Loucy (cell line): Measurements from ENCODE around the gene DGKB.

ENCODE experiments used
- H2AFZ ChIP-seq: fragments of 200-600 bp; sonication (generic); 2 replicates; pipeline ENCODE4 v1.6.0; 2016; ENCODE audit warnings: antibody characterized with exemption, mild to moderate bottlenecking, low read length, moderate library complexity
- H3F3A ChIP-seq: fragments of 200-600 bp; 2 replicates; pipeline ENCODE4 v1.6.0; 2016; ENCODE audit warnings: antibody characterized with exemption, low read depth, mild to moderate bottlenecking
- H3K27me3 ChIP-seq: fragments of 200-600 bp; sonication (generic); 2 replicates; pipeline ENCODE4 v1.6.1; 2014; ENCODE audit warnings: low read length, mild to moderate bottlenecking; ENCODE audit not compliant: insufficient read depth, poor library complexity, severe bottlenecking
- H3K36me3 ChIP-seq: fragments of 200-600 bp; sonication (generic); 2 replicates; pipeline ENCODE4 v1.6.1; 2016; ENCODE audit warnings: low read length; ENCODE audit not compliant: insufficient read depth
- H3K4me1 ChIP-seq: fragments of 200-600 bp; sonication (generic); 2 replicates; pipeline ENCODE4 v1.5.1; 2014; ENCODE audit warnings: low read length, mild to moderate bottlenecking; ENCODE audit not compliant: insufficient read depth, poor library complexity, severe bottlenecking
- H3K4me2 ChIP-seq: fragments of 200-600 bp; sonication (generic); 2 replicates; pipeline ENCODE4 v1.6.0; 2014; ENCODE audit warnings: antibody characterized with exemption, low read length, low read depth, mild to moderate bottlenecking; ENCODE audit not compliant: poor library complexity, severe bottlenecking
- H3K4me3 ChIP-seq: fragments of 200-600 bp; sonication (generic); 2 replicates; pipeline ENCODE4 v1.5.1; 2014; ENCODE audit warnings: low read length, mild to moderate bottlenecking, mixed read lengths; ENCODE audit not compliant: poor library complexity, severe bottlenecking
- H3K79me2 ChIP-seq: fragments of 200-600 bp; sonication (generic); 2 replicates; pipeline ENCODE4 v1.6.1; 2014; ENCODE audit warnings: low read length; ENCODE audit not compliant: insufficient read depth
- H3K9ac ChIP-seq: fragments of 200-600 bp; sonication (generic); 2 replicates; pipeline ENCODE4 v1.6.0; 2014; ENCODE audit warnings: mild to moderate bottlenecking, low read depth, low read length, moderate library complexity; ENCODE audit not compliant: poor library complexity, severe bottlenecking
- H3K9me2 ChIP-seq: fragments of 200-600 bp; sonication (generic); replicated peaks from 2 replicates; pipeline ENCODE4 v1.6.1; 2016; ENCODE audit warnings: low read depth, low read length, mixed read lengths
- H3K9me3 ChIP-seq: fragments of 200-600 bp; sonication (generic); 2 replicates; pipeline ENCODE4 v1.6.1; 2014; ENCODE audit warnings: mild to moderate bottlenecking, antibody characterized with exemption, low read length, low read depth; ENCODE audit not compliant: insufficient read depth
- H4K20me1 ChIP-seq: fragments of 200-600 bp; sonication (generic); 2 replicates; pipeline ENCODE4 v1.6.0; 2014; ENCODE audit warnings: antibody characterized with exemption, low read length, mild to moderate bottlenecking; ENCODE audit not compliant: insufficient read depth, poor library complexity, severe bottlenecking
- CTCF ChIP-seq: fragments of 200-600 bp; sonication (generic); conservative IDR thresholded peaks from 2 replicates; pipeline ENCODE4 v1.5.1; 2014; ENCODE audit warnings: mild to moderate bottlenecking, antibody characterized with exemption, low read length
- EZH2phosphoT487 ChIP-seq: fragments of 200-600 bp; IDR thresholded peaks from 2 replicates; pipeline ENCODE4 v1.6.1; 2018; ENCODE audit warnings: antibody characterized with exemption, mild to moderate bottlenecking, moderate library complexity, borderline replicate concordance

Gene DGKB

DNA sequence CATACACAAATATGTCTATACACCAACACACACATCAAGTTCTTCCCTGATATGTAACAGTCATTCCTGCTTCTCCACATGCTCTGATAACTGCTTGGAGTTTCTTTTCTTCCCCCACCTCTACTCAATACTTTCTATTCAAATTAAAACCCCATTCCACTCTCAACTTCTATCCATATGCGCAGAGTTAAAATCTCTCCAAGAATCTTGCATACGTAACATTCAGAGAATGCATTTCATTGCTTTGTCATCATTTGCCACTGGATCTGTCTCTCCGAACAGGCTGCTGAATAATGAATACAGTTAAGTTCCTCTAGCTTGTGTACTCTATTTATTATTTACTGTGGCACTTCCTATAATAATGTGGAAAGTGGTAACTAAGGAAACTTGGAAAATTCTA is 68.8 kb downstream of the DGKB start:
- no peak overlapping the region for H3K4me2 ChIP-seq

DNA sequence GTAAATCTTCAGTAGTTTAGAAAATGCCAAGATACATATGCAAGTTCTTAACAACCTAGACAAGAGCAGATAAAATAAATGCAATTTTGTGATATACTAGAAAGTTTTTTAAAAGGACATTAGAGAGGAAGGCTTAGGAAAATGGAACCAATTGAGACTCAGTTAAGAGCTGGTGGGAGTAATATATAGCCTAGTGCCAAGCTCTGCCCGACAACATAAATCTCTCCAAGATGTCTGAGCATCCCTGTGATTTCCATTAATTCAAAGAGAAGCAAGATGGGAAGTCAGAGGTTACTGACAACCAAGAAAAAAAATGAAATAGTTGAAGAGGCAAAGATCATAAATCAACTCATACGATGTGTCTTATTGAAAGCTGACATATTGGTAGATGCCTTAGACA is 74.5 kb downstream of the DGKB start:
- no peaks in the 10 kb centered on the region for H3K27me3 ChIP-seq
- no peaks in the 10 kb centered on the region for H3K4me1 ChIP-seq
- no peaks in the 10 kb centered on the region for H3K9me2 ChIP-seq
- no peak overlapping the region for H3K9ac ChIP-seq
- no peak overlapping the region for H3K4me3 ChIP-seq
- H4K20me1 ChIP-seq: no peaks in the 10 kb centered on the region
- TF ChIP-seq EZH2phosphoT487 (no peak), CTCF (no peak)
- no peaks in the 10 kb centered on the region for H3F3A ChIP-seq
- H3K9me3 ChIP-seq: no peaks in the 10 kb centered on the region
- no peaks in the 10 kb centered on the region for H3K79me2 ChIP-seq
- H3K36me3 ChIP-seq: no peaks in the 10 kb centered on the region
- H3K4me2 ChIP-seq: no peak overlapping the region
- no peak overlapping the region for H2AFZ ChIP-seq

More for the DNA sequence above, 68.8 kb downstream of the DGKB start:
- Histone ChIP-seq H3K9me3 (no peaks in the 10 kb centered on the region), H3K4me3 (no peak overlapping the region), H3K4me1 (no peaks in the 10 kb centered on the region), H3K9me2 (no peaks in the 10 kb centered on the region), H4K20me1 (no peaks in the 10 kb centered on the region), H3K27me3 (no peaks in the 10 kb centered on the region), H3F3A (no peaks in the 10 kb centered on the region), H3K79me2 (no peaks in the 10 kb centered on the region), H2AFZ (no peak overlapping the region), H3K36me3 (no peaks in the 10 kb centered on the region), H3K9ac (no peak overlapping the region)
- TF ChIP-seq EZH2phosphoT487 (no peak), CTCF (no peak)

- no peaks in the 10 kb centered on the region for H3K79me2 ChIP-seq
- no peaks in the 10 kb centered on the region for H3K4me1 ChIP-seq
- no peaks in the 10 kb centered on the region for H4K20me1 ChIP-seq
- H3K27me3 ChIP-seq: no peaks in the 10 kb centered on the region
- H2AFZ ChIP-seq: no peak overlapping the region
- no peaks in the 10 kb centered on the region for H3K9me3 ChIP-seq
- H3K36me3 ChIP-seq: no peaks in the 10 kb centered on the region
- H3K4me2 ChIP-seq: no peak overlapping the region
- no peak overlapping the region for H3K4me3 ChIP-seq
- no peak for TF ChIP-seq CTCF
- no peak for TF ChIP-seq EZH2phosphoT487
- H3F3A ChIP-seq: no peaks in the 10 kb centered on the region
- no peaks in the 10 kb centered on the region for H3K9me2 ChIP-seq
- no peak overlapping the region for H3K9ac ChIP-seq
These were observed 76.1 kb downstream of the DGKB start for GRCh38 chr7:14826426-14826825.
